Measurements from ENCODE around the gene JPT1. TPM values are rescaled to one million over a fixed set of nuclear protein-coding genes. Genes with fewer than 3 reads are reported as not detected.

Gene JPT1
- total and polyA plus RNA-seq, 7 experiments from 2014 or later: 12.3 to 227 (median 42.7) TPM

- Mint-ChIP-seq H3K27ac (peak overlapping the region in 5 of 9 donors; percentile 52 to 91 (median 69)), H3K27me3 (no peaks in the 10 kb centered on the region), H3K9me3 (no peaks in the 10 kb centered on the region), H3K36me3 (peaks cover 0 to 29% (median 4%) of the 10 kb centered on the region in 5 donors), H3K4me3 (peak overlapping the region in 1 of 10 donors; percentile 81), H3K4me1 (peaks cover 24 to 43% (median 38%) of the 10 kb centered on the region in 7 donors)
- H3K36me3 ChIP-seq (ENCODE audit: control insufficient read depth in 2 of 3, insufficient read depth in 3 of 3, low read length in 3 of 3): peaks cover 0 to 12% (median 0%) of the 10 kb centered on the region in 3 experiments
- CTCF ChIA-PET: interaction anchor here (5.7 kb wide), 1 partner anchor 10 kb away, joined by 47 read pairs; no protein-coding TSS in a partner anchor
- H3K4me3 ChIP-seq (ENCODE audit: low read length): no peak overlapping the region
- H3K27me3 ChIP-seq (ENCODE audit: control insufficient read depth in 2 of 2, insufficient read depth in 2 of 2, low read length in 2 of 2): no peaks in the 10 kb centered on the region
- DNase-seq (no peak), ATAC-seq (no peak)
- POLR2A ChIA-PET: interaction anchor here (0.6 to 2.3 kb wide), 3 partner anchors 10 to 63 kb away, joined by 3 to 11 read pairs (median 5); no protein-coding TSS in a partner anchor
- H3K27ac ChIP-seq (ENCODE audit: low read depth, low read length): no peak overlapping the region
- intact Hi-C loops (cut with micrococcal nuclease): loop anchor here in 1 of 2 donors (1.0 kb wide), 1 partner anchor 10 kb away; no protein-coding TSS in a partner anchor
- H3K9me3 ChIP-seq (ENCODE audit: control insufficient read depth in 2 of 3, low read length in 3 of 3): no peaks in the 10 kb centered on the region
- peaks cover 3 to 18% of the 10 kb centered on the region in 2 donors for H3K4me1 ChIP-seq (ENCODE audit: control insufficient read depth in 2 of 2, insufficient read depth in 2 of 2, low read length in 2 of 2)
Measured at GRCh38 chr17:75124819-75125162, 29.5 kb downstream of the JPT1 start.

DNA sequence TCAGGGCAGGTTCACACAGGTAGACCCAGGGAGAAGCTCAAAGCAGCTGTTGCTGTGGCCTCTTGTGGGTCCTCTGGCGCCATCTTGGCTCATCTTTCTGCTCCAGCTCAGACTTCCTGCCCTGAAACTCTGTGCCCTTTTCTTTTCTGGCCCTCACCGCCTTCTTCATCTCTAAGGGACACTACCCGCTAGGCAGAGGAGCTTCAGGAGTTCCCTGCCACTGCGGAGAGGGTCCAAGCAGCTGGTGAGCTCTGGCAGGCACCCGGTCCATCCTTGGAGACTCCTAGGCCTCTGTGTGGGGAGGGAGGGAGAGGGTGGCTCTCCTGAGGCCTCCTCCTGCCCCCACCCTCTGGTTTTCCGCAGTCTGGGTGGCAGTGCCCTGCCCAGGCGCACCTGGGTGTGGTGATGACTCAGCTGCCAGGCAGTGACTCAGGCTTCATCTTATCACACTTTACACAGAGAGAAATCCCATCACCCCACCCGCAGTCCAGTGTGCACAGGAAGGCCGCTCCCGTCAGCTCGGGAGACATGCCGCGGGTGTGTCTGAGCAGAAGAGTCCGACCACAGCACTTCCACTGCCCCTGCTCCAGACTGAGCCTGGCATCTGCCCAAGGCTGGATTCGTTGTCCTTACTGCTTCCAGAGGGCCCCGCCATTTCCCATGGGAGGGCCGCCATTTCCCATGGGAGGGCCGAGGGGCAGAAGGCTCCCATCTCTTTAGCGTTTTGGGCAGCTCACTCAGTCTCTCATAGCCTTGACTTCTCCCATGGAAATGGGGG is 30.1 kb downstream of the JPT1 start:
- H3K4me3 ChIP-seq (ENCODE audit: low read length): no peak overlapping the region
- intact Hi-C loops (cut with micrococcal nuclease): loop anchor here in 1 of 2 donors (1.0 kb wide), 1 partner anchor 10 kb away; no protein-coding TSS in a partner anchor
- no peaks in the 10 kb centered on the region for H3K27me3 ChIP-seq (ENCODE audit: control insufficient read depth in 2 of 2, insufficient read depth in 2 of 2, low read length in 2 of 2)
- Mint-ChIP-seq H3K9me3 (no peaks in the 10 kb centered on the region), H3K27me3 (no peaks in the 10 kb centered on the region), H3K36me3 (peaks cover 0 to 29% (median 4%) of the 10 kb centered on the region in 5 donors), H3K4me3 (peak overlapping the region in 3 of 10 donors; percentile 6 to 81 (median 16)), H3K4me1 (peaks cover 24 to 40% (median 33%) of the 10 kb centered on the region in 7 donors), H3K27ac (peak overlapping the region in 6 of 9 donors; percentile 31 to 91 (median 58))
- POLR2A ChIA-PET: interaction anchor here (0.6 to 2.3 kb wide), 5 partner anchors 10 to 63 kb away, joined by 3 to 11 read pairs (median 5); partner anchors contain the start of gene ARMC7
- peaks cover 0 to 6% (median 0%) of the 10 kb centered on the region in 3 experiments for H3K36me3 ChIP-seq (ENCODE audit: control insufficient read depth in 2 of 3, insufficient read depth in 3 of 3, low read length in 3 of 3)
- DNase-seq (peak in 1 of 9 donors; percentile 48), ATAC-seq (peak; percentile 80)
- no peaks in the 10 kb centered on the region for H3K9me3 ChIP-seq (ENCODE audit: control insufficient read depth in 2 of 3, low read length in 3 of 3)
- peaks cover 3 to 18% of the 10 kb centered on the region in 2 donors for H3K4me1 ChIP-seq (ENCODE audit: control insufficient read depth in 2 of 2, insufficient read depth in 2 of 2, low read length in 2 of 2)
- CTCF ChIA-PET: interaction anchor here (5.7 kb wide), 1 partner anchor 10 kb away, joined by 47 read pairs; no protein-coding TSS in a partner anchor
- no peak overlapping the region for H3K27ac ChIP-seq (ENCODE audit: low read depth, low read length)

GRCh38 chr17:75118307-75118706 is 36.0 kb downstream of the JPT1 start:
- Mint-ChIP-seq H3K27me3 (no peaks in the 10 kb centered on the region), H3K4me1 (peaks cover 11 to 37% (median 26%) of the 10 kb centered on the region in 7 donors), H3K36me3 (peaks cover 0 to 25% (median 7%) of the 10 kb centered on the region in 5 donors), H3K27ac (peak overlapping the region in 1 of 9 donors; percentile 28), H3K4me3 (no peak overlapping the region), H3K9me3 (no peaks in the 10 kb centered on the region)
- Histone ChIP-seq H3K27ac (ENCODE audit: low read depth, low read length) (no peak overlapping the region), H3K36me3 (ENCODE audit: control insufficient read depth in 2 of 3, insufficient read depth in 3 of 3, low read length in 3 of 3) (peaks cover 0 to 17% (median 0%) of the 10 kb centered on the region in 3 experiments), H3K4me3 (ENCODE audit: low read length) (no peak overlapping the region), H3K9me3 (ENCODE audit: control insufficient read depth in 2 of 3, low read length in 3 of 3) (no peaks in the 10 kb centered on the region), H3K27me3 (ENCODE audit: control insufficient read depth in 2 of 2, insufficient read depth in 2 of 2, low read length in 2 of 2) (no peaks in the 10 kb centered on the region), H3K4me1 (ENCODE audit: control insufficient read depth in 2 of 2, insufficient read depth in 2 of 2, low read length in 2 of 2) (peaks cover 11% of the 10 kb centered on the region in 2 donors)
- intact Hi-C loops (cut with micrococcal nuclease): no loop called here
- DNase-seq (no peak), ATAC-seq (no peak)
- CTCF ChIA-PET: interaction anchor here (1.2 to 9.3 kb wide), 3 partner anchors 53 to 85 kb away, joined by 6 to 136 read pairs (median 102); partner anchors contain the start of gene NUP85
- POLR2A ChIA-PET: no interaction called here

GRCh38 chr17:75116737-75117136 is 37.6 kb downstream of the JPT1 start:
- intact Hi-C loops (cut with micrococcal nuclease): no loop called here
- Histone ChIP-seq H3K36me3 (ENCODE audit: control insufficient read depth in 2 of 3, insufficient read depth in 3 of 3, low read length in 3 of 3) (peaks cover 0 to 17% (median 0%) of the 10 kb centered on the region in 3 experiments), H3K27me3 (ENCODE audit: control insufficient read depth in 2 of 2, insufficient read depth in 2 of 2, low read length in 2 of 2) (no peaks in the 10 kb centered on the region), H3K4me1 (ENCODE audit: control insufficient read depth in 2 of 2, insufficient read depth in 2 of 2, low read length in 2 of 2) (peaks cover 11 to 14% of the 10 kb centered on the region in 2 donors), H3K9me3 (ENCODE audit: control insufficient read depth in 2 of 3, low read length in 3 of 3) (no peaks in the 10 kb centered on the region), H3K27ac (ENCODE audit: low read depth, low read length) (no peak overlapping the region), H3K4me3 (ENCODE audit: low read length) (no peak overlapping the region)
- H3K36me3 Mint-ChIP-seq: peaks cover 4 to 31% (median 12%) of the 10 kb centered on the region in 5 donors
- POLR2A ChIA-PET: interaction anchor here (0.6 to 1.7 kb wide), 4 partner anchors 9 to 85 kb away, joined by 3 to 5 read pairs (median 4); no protein-coding TSS in a partner anchor
- no peak overlapping the region for H3K4me3 Mint-ChIP-seq
- ATAC-seq: no peak
- no peak for DNase-seq
- H3K27me3 Mint-ChIP-seq: no peaks in the 10 kb centered on the region
- H3K9me3 Mint-ChIP-seq: no peaks in the 10 kb centered on the region
- H3K27ac Mint-ChIP-seq: no peak overlapping the region
- CTCF ChIA-PET: interaction anchor here (0.5 to 9.3 kb wide), 6 partner anchors 9 to 408 kb away, joined by 3 to 136 read pairs (median 26); partner anchors contain the start of genes LLGL2 and NUP85
- peaks cover 17 to 42% (median 33%) of the 10 kb centered on the region in 7 donors for H3K4me1 Mint-ChIP-seq

GRCh38 chr17:75115555-75115954 is 38.8 kb downstream of the JPT1 start:
- CTCF ChIA-PET: interaction anchor here (0.6 to 9.3 kb wide), 10 partner anchors 10 to 154 kb away, joined by 4 to 136 read pairs (median 32); partner anchors contain the start of genes NT5C and NUP85
- H3K27me3 Mint-ChIP-seq: no peaks in the 10 kb centered on the region
- no peak for ATAC-seq
- H3K4me3 Mint-ChIP-seq: peak overlapping the region in 2 of 10 donors; percentile 82 to 89
- Histone ChIP-seq H3K4me3 (ENCODE audit: low read length) (no peak overlapping the region), H3K9me3 (ENCODE audit: control insufficient read depth in 2 of 3, low read length in 3 of 3) (no peaks in the 10 kb centered on the region), H3K27ac (ENCODE audit: low read depth, low read length) (no peak overlapping the region), H3K27me3 (ENCODE audit: control insufficient read depth in 2 of 2, insufficient read depth in 2 of 2, low read length in 2 of 2) (no peaks in the 10 kb centered on the region), H3K36me3 (ENCODE audit: control insufficient read depth in 2 of 3, insufficient read depth in 3 of 3, low read length in 3 of 3) (peaks cover 0 to 17% (median 0%) of the 10 kb centered on the region in 3 experiments), H3K4me1 (ENCODE audit: control insufficient read depth in 2 of 2, insufficient read depth in 2 of 2, low read length in 2 of 2) (peaks cover 16 to 17% of the 10 kb centered on the region in 2 donors)
- peaks cover 5 to 25% (median 12%) of the 10 kb centered on the region in 5 donors for H3K36me3 Mint-ChIP-seq
- DNase-seq: no peak
- peak overlapping the region in 1 of 9 donors; percentile 88 for H3K27ac Mint-ChIP-seq
- peaks cover 22 to 43% (median 37%) of the 10 kb centered on the region in 7 donors for H3K4me1 Mint-ChIP-seq
- POLR2A ChIA-PET: interaction anchor here (0.6 to 2.5 kb wide), 10 partner anchors 10 to 355 kb away, joined by 3 to 16 read pairs (median 6); partner anchors contain the start of genes GGA3, MRPS7, NT5C and NUP85
- H3K9me3 Mint-ChIP-seq: no peaks in the 10 kb centered on the region
- intact Hi-C loops (cut with micrococcal nuclease): no loop called here
